Osteoblast (primary cell): ENCODE data around the gene ZNF486. TPM values are rescaled to one million over a fixed set of nuclear protein-coding genes. Genes with fewer than 3 reads are reported as not detected.

Experiments
- DNase-seq: peaks from one replicate; pipeline ENCODE4 v3.0.0; 2011; ENCODE audit warnings: low spot score, mixed read lengths; ENCODE audit not compliant: insufficient read length; ENCODE audit errors: missing footprints
- H2AFZ ChIP-seq: 2 replicates; pipeline ENCODE4 v1.6.0; 2011; ENCODE audit warnings: mild to moderate bottlenecking, low read length
- H3K27ac ChIP-seq: 2 replicates; pipeline ENCODE4 v1.5.1; 2011; ENCODE audit warnings: mild to moderate bottlenecking, low read depth, low read length, moderate library complexity
- H3K27me3 ChIP-seq: 2 replicates; pipeline ENCODE4 v1.6.0; 2012; ENCODE audit warnings: mild to moderate bottlenecking, control low read depth, inconsistent platforms, low read length, moderate library complexity; ENCODE audit not compliant: insufficient read depth
- H3K36me3 ChIP-seq: 2 replicates; pipeline ENCODE4 v1.5.1; 2011; ENCODE audit warnings: mild to moderate bottlenecking, low read length, control low read depth, moderate library complexity; ENCODE audit not compliant: insufficient read depth
- H3K4me1 ChIP-seq: 2 replicates; pipeline ENCODE4 v1.5.1; 2011; ENCODE audit warnings: mild to moderate bottlenecking, low read length, control low read depth, moderate library complexity; ENCODE audit not compliant: insufficient read depth
- H3K4me2 ChIP-seq: 2 replicates; pipeline ENCODE4 v1.6.0; 2011; ENCODE audit warnings: mild to moderate bottlenecking, low read length; ENCODE audit not compliant: insufficient read depth
- H3K4me3 ChIP-seq: fragments of 200-600 bp; sonication (generic); 3 replicates; pipeline ENCODE4 v1.5.1; 2012; ENCODE audit warnings: mild to moderate bottlenecking, low read length, inconsistent platforms; ENCODE audit not compliant: insufficient read depth
- H3K79me2 ChIP-seq: 2 replicates; pipeline ENCODE4 v1.6.0; 2012; ENCODE audit warnings: mild to moderate bottlenecking, low read length, control low read depth, inconsistent platforms; ENCODE audit not compliant: insufficient read depth
- H3K9me3 ChIP-seq: 2 replicates; pipeline ENCODE4 v1.5.1; 2011; ENCODE audit warnings: low read depth, low read length, control low read depth
- H4K20me1 ChIP-seq: 2 replicates; pipeline ENCODE4 v1.6.0; 2012; ENCODE audit warnings: mild to moderate bottlenecking, low read length, control low read depth; ENCODE audit not compliant: insufficient read depth
- CTCF ChIP-seq: IDR thresholded peaks from 2 replicates; pipeline ENCODE4 v1.5.1; 2011; ENCODE audit warnings: mild to moderate bottlenecking, low read depth, low read length, moderate library complexity; ENCODE audit errors: extremely low read depth
- total RNA-seq: library from RNA; depleted of rRNA; stranded (reverse); fragments of >200 nt; gene quantifications from 2 replicates; pipeline ENCODE4 v1.2.3, GENCODE V29; 2012

The ZNF486 gene
- total RNA-seq, 1 donor = 7.2 TPM

- no peaks in the 10 kb centered on the region for H4K20me1 ChIP-seq
- H3K4me3 ChIP-seq = no peak overlapping the region
- peaks cover under 1% of the 10 kb centered on the region for H3K4me1 ChIP-seq
- no peak for DNase-seq
- no peak overlapping the region for H2AFZ ChIP-seq
- peaks cover under 1% of the 10 kb centered on the region for H3K79me2 ChIP-seq
- no peak overlapping the region for H3K4me2 ChIP-seq
- H3K9me3 ChIP-seq = no peaks in the 10 kb centered on the region
- no peaks in the 10 kb centered on the region for H3K36me3 ChIP-seq
- no peak for TF ChIP-seq CTCF
- H3K27ac ChIP-seq = no peak overlapping the region
- no peaks in the 10 kb centered on the region for H3K27me3 ChIP-seq
Observed at GRCh38 chr19:20162821-20163220, 4.2 kb upstream of the ZNF486 start.

- Histone ChIP-seq H3K79me2 (peaks cover 12% of the 10 kb centered on the region), H3K27me3 (no peaks in the 10 kb centered on the region), H3K4me1 (peaks cover 2% of the 10 kb centered on the region), H4K20me1 (no peaks in the 10 kb centered on the region), H3K4me2 (no peak overlapping the region), H3K27ac (no peak overlapping the region), H3K4me3 (no peak overlapping the region), H3K36me3 (no peaks in the 10 kb centered on the region), H3K9me3 (no peaks in the 10 kb centered on the region), H2AFZ (no peak overlapping the region)
- DNase-seq = no peak
- TF ChIP-seq CTCF = no peak
Observed at GRCh38 chr19:20164456-20164855, 2.6 kb upstream of the ZNF486 start.

- Histone ChIP-seq H4K20me1 (no peaks in the 10 kb centered on the region), H3K27ac (no peak overlapping the region), H3K27me3 (no peaks in the 10 kb centered on the region), H3K4me2 (no peak overlapping the region), H3K79me2 (peaks cover 26% of the 10 kb centered on the region), H3K4me1 (peaks cover 2% of the 10 kb centered on the region), H3K4me3 (no peak overlapping the region), H3K9me3 (no peaks in the 10 kb centered on the region), H2AFZ (no peak overlapping the region), H3K36me3 (peaks cover 1% of the 10 kb centered on the region)
- TF ChIP-seq CTCF = no peak
- no peak for DNase-seq
Observed at GRCh38 chr19:20165971-20166592, 932 bp upstream of the ZNF486 start.

- Histone ChIP-seq H3K4me1 (peaks cover 2% of the 10 kb centered on the region), H3K9me3 (no peaks in the 10 kb centered on the region), H3K79me2 (peaks cover 41% of the 10 kb centered on the region), H3K4me2 (peak overlapping the region; percentile 92), H4K20me1 (no peaks in the 10 kb centered on the region), H3K27ac (peak overlapping the region; percentile 97), H3K27me3 (no peaks in the 10 kb centered on the region), H2AFZ (peak overlapping the region; percentile 99), H3K4me3 (peak overlapping the region; percentile 99), H3K36me3 (peaks cover 10% of the 10 kb centered on the region)
- DNase-seq = peak; percentile 76
- no peak for TF ChIP-seq CTCF
Observed at GRCh38 chr19:20167651-20168122, 673 bp downstream of the ZNF486 start.
